IMR-90 (cell line): ENCODE data around the gene MGAT3.

Experiments
- BHLHE40 ChIP-seq: fragments of 150-350 bp; IDR thresholded peaks from 2 replicates; pipeline ENCODE4 v1.6.1; 2016; ENCODE audit warnings: mild to moderate bottlenecking, low read depth, low read length
- CEBPB ChIP-seq: IDR thresholded peaks from 2 replicates; pipeline ENCODE4 v1.6.1; 2012; ENCODE audit warnings: low read depth, low read length, improper control_type of control experiment
- MAFK ChIP-seq: IDR thresholded peaks from 2 replicates; pipeline ENCODE4 v1.6.1; 2012; ENCODE audit warnings: low read depth, low read length, improper control_type of control experiment
- MAZ ChIP-seq: IDR thresholded peaks from 2 replicates; pipeline ENCODE4 v1.6.1; 2012; ENCODE audit warnings: low read depth, mild to moderate bottlenecking, low read length, improper control_type of control experiment, moderate library complexity, borderline replicate concordance
- MXI1 ChIP-seq: IDR thresholded peaks from 2 replicates; pipeline ENCODE4 v1.6.1; 2012; ENCODE audit warnings: low read depth, mild to moderate bottlenecking, low read length, moderate library complexity, borderline replicate concordance
- NFE2L2 ChIP-seq: fragments of 150-350 bp; IDR thresholded peaks from 2 replicates; pipeline ENCODE4 v1.6.1; 2016; ENCODE audit warnings: low read depth, mild to moderate bottlenecking, low read length
- POLR2A ChIP-seq: IDR thresholded peaks from 2 replicates; pipeline ENCODE4 v1.6.1; 2012; ENCODE audit warnings: mild to moderate bottlenecking, low read depth, low read length
- RAD21 ChIP-seq: IDR thresholded peaks from 2 replicates; pipeline ENCODE4 v1.6.1; 2012; ENCODE audit warnings: low read length, improper control_type of control experiment
- RCOR1 ChIP-seq: IDR thresholded peaks from 2 replicates; pipeline ENCODE4 v1.6.1; 2012; ENCODE audit warnings: mild to moderate bottlenecking, low read length, improper control_type of control experiment; ENCODE audit not compliant: insufficient replicate concordance
- SMC3 ChIP-seq: fragments of 150-350 bp; IDR thresholded peaks from 2 replicates; pipeline ENCODE4 v1.6.1; 2016; ENCODE audit warnings: low read depth, mild to moderate bottlenecking, antibody characterized with exemption, low read length, moderate library complexity
- TF ChIP-seq, protein P1 (sequence below): conservative IDR thresholded peaks from 2 replicates; pipeline ENCODE4 v1.5.1; 2012; ENCODE audit warnings: mild to moderate bottlenecking, low read depth, low read length, improper control_type of control experiment
- TF ChIP-seq, protein P2 (sequence below): fragments of 150-350 bp; IDR thresholded peaks from 2 replicates; pipeline ENCODE4 v1.6.1; 2017; ENCODE audit warnings: mild to moderate bottlenecking, antibody characterized with exemption, low read length, low read depth

DNA sequence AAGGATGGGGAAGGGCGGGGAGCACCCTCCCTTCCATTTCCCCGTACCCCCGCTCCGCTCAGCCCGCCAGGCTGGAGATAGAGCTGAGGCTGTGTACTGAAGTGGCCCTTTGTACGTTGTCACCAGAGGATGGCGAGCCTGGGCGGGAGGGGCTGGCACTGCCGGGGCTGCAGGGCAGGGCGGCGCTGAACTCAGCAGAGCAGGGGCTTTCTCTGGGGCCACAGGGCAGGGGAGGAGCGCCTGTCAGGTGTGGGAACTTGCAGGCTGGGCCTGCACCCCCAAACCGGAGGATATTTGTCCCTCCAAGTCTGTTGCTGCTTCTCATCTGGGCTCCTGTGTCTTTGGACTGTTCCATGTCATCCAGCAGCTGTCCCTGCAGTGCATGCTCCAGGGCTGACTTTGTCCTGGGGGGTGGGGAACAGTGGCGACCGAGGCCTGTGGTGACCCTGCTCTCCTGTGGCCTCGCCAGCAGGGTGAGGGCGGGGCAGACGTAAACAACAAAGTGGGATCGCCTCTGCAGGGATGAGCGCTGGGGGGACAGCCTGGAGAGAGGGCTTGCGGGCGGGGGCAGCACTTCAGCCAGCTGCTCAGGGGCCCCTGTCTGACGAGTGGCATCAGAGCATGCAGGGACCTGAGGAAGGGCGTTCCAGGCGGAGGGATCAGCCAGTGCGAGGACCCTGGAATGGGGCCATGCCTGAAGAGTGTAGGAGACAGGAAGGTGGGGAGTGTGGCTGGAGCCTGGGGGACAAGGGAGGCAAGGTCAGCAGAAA is 13.1 kb downstream of the MGAT3 start:
- TF ChIP-seq POLR2A (no peak), RCOR1 (no peak), MXI1 (no peak), CEBPB (no peak), NFE2L2 (no peak), MAFK (no peak), RAD21 (no peak), BHLHE40 (no peak), SMC3 (no peak), MAZ (no peak)
- TF ChIP-seq, protein P1, sequence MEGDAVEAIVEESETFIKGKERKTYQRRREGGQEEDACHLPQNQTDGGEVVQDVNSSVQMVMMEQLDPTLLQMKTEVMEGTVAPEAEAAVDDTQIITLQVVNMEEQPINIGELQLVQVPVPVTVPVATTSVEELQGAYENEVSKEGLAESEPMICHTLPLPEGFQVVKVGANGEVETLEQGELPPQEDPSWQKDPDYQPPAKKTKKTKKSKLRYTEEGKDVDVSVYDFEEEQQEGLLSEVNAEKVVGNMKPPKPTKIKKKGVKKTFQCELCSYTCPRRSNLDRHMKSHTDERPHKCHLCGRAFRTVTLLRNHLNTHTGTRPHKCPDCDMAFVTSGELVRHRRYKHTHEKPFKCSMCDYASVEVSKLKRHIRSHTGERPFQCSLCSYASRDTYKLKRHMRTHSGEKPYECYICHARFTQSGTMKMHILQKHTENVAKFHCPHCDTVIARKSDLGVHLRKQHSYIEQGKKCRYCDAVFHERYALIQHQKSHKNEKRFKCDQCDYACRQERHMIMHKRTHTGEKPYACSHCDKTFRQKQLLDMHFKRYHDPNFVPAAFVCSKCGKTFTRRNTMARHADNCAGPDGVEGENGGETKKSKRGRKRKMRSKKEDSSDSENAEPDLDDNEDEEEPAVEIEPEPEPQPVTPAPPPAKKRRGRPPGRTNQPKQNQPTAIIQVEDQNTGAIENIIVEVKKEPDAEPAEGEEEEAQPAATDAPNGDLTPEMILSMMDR = no peak
- TF ChIP-seq, protein P2, sequence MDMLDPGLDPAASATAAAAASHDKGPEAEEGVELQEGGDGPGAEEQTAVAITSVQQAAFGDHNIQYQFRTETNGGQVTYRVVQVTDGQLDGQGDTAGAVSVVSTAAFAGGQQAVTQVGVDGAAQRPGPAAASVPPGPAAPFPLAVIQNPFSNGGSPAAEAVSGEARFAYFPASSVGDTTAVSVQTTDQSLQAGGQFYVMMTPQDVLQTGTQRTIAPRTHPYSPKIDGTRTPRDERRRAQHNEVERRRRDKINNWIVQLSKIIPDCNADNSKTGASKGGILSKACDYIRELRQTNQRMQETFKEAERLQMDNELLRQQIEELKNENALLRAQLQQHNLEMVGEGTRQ = no peak
